ENCODE results near the gene APBB2.

The APBB2 gene

GRCh38 chr4:41132055-41132683 is 82.2 kb downstream of the APBB2 start:
- FAIRE-seq, result no peak

- FAIRE-seq, result no peak
These were observed 84.4 kb downstream of the APBB2 start for GRCh38 chr4:41129936-41130440.

GRCh38 chr4:41129128-41129754 is 85.1 kb downstream of the APBB2 start:
- FAIRE-seq, result no peak

- no peak for FAIRE-seq
These were observed 88.6 kb downstream of the APBB2 start for GRCh38 chr4:41125558-41126311.

GRCh38 chr4:41124916-41125548 is 89.3 kb downstream of the APBB2 start:
- FAIRE-seq, result no peak

GRCh38 chr4:41122775-41123174 is 91.6 kb downstream of the APBB2 start:
- FAIRE-seq, result no peak

- FAIRE-seq, result no peak
These were observed 92.0 kb downstream of the APBB2 start for GRCh38 chr4:41122309-41122708.

GRCh38 chr4:41121906-41122305 is 92.4 kb downstream of the APBB2 start:
- FAIRE-seq, result no peak

- no peak for FAIRE-seq
These were observed 93.8 kb downstream of the APBB2 start for GRCh38 chr4:41120297-41121217.

- no peak for FAIRE-seq
These were observed 94.5 kb downstream of the APBB2 start for GRCh38 chr4:41119867-41120295.

GRCh38 chr4:41111791-41112190 is 102.6 kb downstream of the APBB2 start:
- no peak for FAIRE-seq

- no peak for FAIRE-seq
These were observed 104.3 kb downstream of the APBB2 start for GRCh38 chr4:41110050-41110449.

GRCh38 chr4:41108481-41108880 is 105.9 kb downstream of the APBB2 start:
- FAIRE-seq, result no peak

- no peak for FAIRE-seq
These were observed 107.5 kb downstream of the APBB2 start for GRCh38 chr4:41106694-41107419.

- no peak for FAIRE-seq
These were observed 108.3 kb downstream of the APBB2 start for GRCh38 chr4:41106081-41106480.

- FAIRE-seq, result no peak
These were observed 110.2 kb downstream of the APBB2 start for GRCh38 chr4:41104155-41104554.

GRCh38 chr4:41103657-41104056 is 110.7 kb downstream of the APBB2 start:
- no peak for FAIRE-seq

GRCh38 chr4:41102414-41103092 is 111.8 kb downstream of the APBB2 start:
- FAIRE-seq, result no peak

GRCh38 chr4:41098093-41099048 is 116.0 kb downstream of the APBB2 start:
- no peak for FAIRE-seq

GRCh38 chr4:41095973-41096372 is 118.4 kb downstream of the APBB2 start:
- no peak for FAIRE-seq

Data from TTC549 (cell line).